HEK293T (cell line): ENCODE data around the gene TSPAN18.

Experiments used
- ARNT ChIP-seq: fragments of 450-650 bp; IDR thresholded peaks from 2 replicates; pipeline ENCODE4 v1.6.1; 2017; ENCODE audit warnings: mild to moderate bottlenecking
- BHLHE40 ChIP-seq: fragments of 450-650 bp; IDR thresholded peaks from 2 replicates; pipeline ENCODE4 v1.6.1; 2016; ENCODE audit warnings: mild to moderate bottlenecking, moderate library complexity, borderline replicate concordance
- CTBP1 ChIP-seq: fragments of 450-650 bp; IDR thresholded peaks from 2 replicates; pipeline ENCODE4 v1.6.1; 2016; ENCODE audit warnings: borderline replicate concordance
- ELF4 ChIP-seq: fragments of 450-650 bp; IDR thresholded peaks from 2 replicates; pipeline ENCODE4 v1.6.1; 2017; ENCODE audit warnings: antibody characterized with exemption
- FOXA1 ChIP-seq: fragments of 450-650 bp; IDR thresholded peaks from 2 replicates; pipeline ENCODE4 v1.6.1; 2016; ENCODE audit warnings: mild to moderate bottlenecking
- FOXK2 ChIP-seq: fragments of 450-650 bp; IDR thresholded peaks from 2 replicates; pipeline ENCODE4 v1.6.1; 2016; ENCODE audit warnings: mild to moderate bottlenecking
- FOXM1 ChIP-seq: fragments of 450-650 bp; IDR thresholded peaks from 2 replicates; pipeline ENCODE4 v1.6.1; 2017; ENCODE audit warnings: mild to moderate bottlenecking, borderline replicate concordance
- HDGF ChIP-seq: fragments of 450-650 bp; IDR thresholded peaks from 2 replicates; pipeline ENCODE4 v1.6.1; 2017; ENCODE audit warnings: antibody characterized with exemption, borderline replicate concordance
- L3MBTL2 ChIP-seq: fragments of 450-650 bp; conservative IDR thresholded peaks from 2 replicates; pipeline ENCODE4 v1.6.1; 2016; ENCODE audit warnings: mild to moderate bottlenecking
- LEF1 ChIP-seq: fragments of 450-650 bp; IDR thresholded peaks from 2 replicates; pipeline ENCODE4 v1.6.1; 2017; ENCODE audit warnings: mild to moderate bottlenecking, borderline replicate concordance
- NFRKB ChIP-seq: fragments of 450-650 bp; IDR thresholded peaks from 2 replicates; pipeline ENCODE4 v1.6.1; 2016; ENCODE audit warnings: mild to moderate bottlenecking, moderate library complexity
- SP1 ChIP-seq: fragments of 450-650 bp; IDR thresholded peaks from 2 replicates; pipeline ENCODE4 v1.6.1; 2017
- SUZ12 ChIP-seq: fragments of 450-650 bp; IDR thresholded peaks from 2 replicates; pipeline ENCODE4 v1.6.1; 2016; ENCODE audit warnings: mild to moderate bottlenecking
- ZNF384 ChIP-seq: fragments of 450-650 bp; IDR thresholded peaks from 2 replicates; pipeline ENCODE4 v1.6.1; 2016

DNA sequence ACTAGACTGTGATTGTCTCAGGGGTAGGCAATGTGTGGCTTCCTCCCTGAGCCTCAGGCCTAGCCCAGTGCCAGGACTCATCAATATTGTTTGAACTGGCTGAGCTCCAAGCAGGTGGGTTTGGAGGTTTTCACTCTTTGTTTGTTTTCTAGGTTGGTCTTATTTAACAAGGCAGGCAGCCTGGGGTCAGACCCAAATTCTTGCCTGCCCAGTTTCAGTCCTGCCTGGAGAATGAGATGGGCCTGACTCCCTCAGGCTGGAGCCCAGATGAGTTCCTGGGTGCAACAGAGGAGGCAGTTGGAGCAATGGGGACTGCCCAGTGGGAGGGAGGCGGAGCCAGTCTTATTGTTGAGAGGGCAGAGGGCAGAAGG, 252.2 kb downstream of the TSPAN18 start:
- TF ChIP-seq SUZ12 = no peak
- no peak for TF ChIP-seq BHLHE40
- no peak for TF ChIP-seq CTBP1
- TF ChIP-seq SP1 = no peak
- no peak for TF ChIP-seq HDGF
- no peak for TF ChIP-seq FOXK2
- TF ChIP-seq NFRKB = no peak
- TF ChIP-seq ZNF384 = no peak
- no peak for TF ChIP-seq ARNT
- TF ChIP-seq FOXM1 = no peak
- no peak for TF ChIP-seq ELF4
- no peak for TF ChIP-seq FOXA1
- no peak for TF ChIP-seq L3MBTL2
- no peak for TF ChIP-seq LEF1
